Chondrocyte (in vitro differentiated cells): Measurements from ENCODE around the gene RIMBP2. TPM values are rescaled to one million over a fixed set of nuclear protein-coding genes. Genes with fewer than 3 reads are reported as not detected.
"Not testable (repeated sequence)": the region's sequence is repeated elsewhere in the genome, so short reads cannot be mapped to it uniquely, and the experiment has no call there.

ENCODE experiments used
- DNase-seq: peaks from one replicate; pipeline ENCODE4 v3.0.0; 2021; ENCODE audit warnings: mixed read lengths, low spot score
- H3K27ac Mint-ChIP-seq: one replicate; pipeline ENCODE4 v1.8.0; 2021; ENCODE audit warnings: mild to moderate bottlenecking, moderate library complexity, mixed read lengths; ENCODE audit not compliant: unreplicated experiment
- H3K27me3 Mint-ChIP-seq: 2 replicates; pipeline ENCODE4 v1.8.0; 2021; ENCODE audit warnings: low read depth, mixed read lengths
- H3K36me3 Mint-ChIP-seq: 2 replicates; pipeline ENCODE4 v1.8.0; 2021; ENCODE audit warnings: low read depth, mixed read lengths
- H3K4me1 Mint-ChIP-seq: 2 replicates; pipeline ENCODE4 v1.8.0; 2021; ENCODE audit warnings: low read depth, mild to moderate bottlenecking, mixed read lengths
- H3K4me3 Mint-ChIP-seq: one replicate; pipeline ENCODE4 v1.8.0; 2021; ENCODE audit warnings: mild to moderate bottlenecking, moderate library complexity, mixed read lengths; ENCODE audit not compliant: unreplicated experiment
- H3K9me3 Mint-ChIP-seq: 2 replicates; pipeline ENCODE4 v1.8.0; 2021; ENCODE audit warnings: low read depth, mixed read lengths
- CTCF ChIP-seq: fragments of 200-600 bp; sonication (generic); IDR thresholded peaks from 2 replicates; pipeline ENCODE4 v1.5.0; 2021; ENCODE audit warnings: antibody characterized with exemption, mild to moderate bottlenecking, moderate library complexity
- total RNA-seq: library from RNA; stranded (reverse); gene quantifications from 3 replicates; pipeline ENCODE4 v1.2.1, GENCODE V29; 2021

Gene RIMBP2
- total RNA-seq, 1 donor from 2014 or later, result 0.30 TPM

- H3K9me3 Mint-ChIP-seq, result peaks cover 9% of the 10 kb centered on the region
- H3K27ac Mint-ChIP-seq, result no peak overlapping the region
- peak; percentile 55 for DNase-seq
- no peak for TF ChIP-seq CTCF
- no peak overlapping the region for H3K4me3 Mint-ChIP-seq
- peaks cover 7% of the 10 kb centered on the region for H3K27me3 Mint-ChIP-seq
- H3K4me1 Mint-ChIP-seq, result no peaks in the 10 kb centered on the region
- no peaks in the 10 kb centered on the region for H3K36me3 Mint-ChIP-seq
These were observed 64.7 kb downstream of the RIMBP2 start for GRCh38 chr12:130651188-130651959.

- Mint-ChIP-seq H3K9me3 (peaks cover 9% of the 10 kb centered on the region), H3K4me1 (no peaks in the 10 kb centered on the region), H3K4me3 (no peak overlapping the region), H3K27me3 (peaks cover 5% of the 10 kb centered on the region), H3K36me3 (no peaks in the 10 kb centered on the region), H3K27ac (no peak overlapping the region)
- no peak for TF ChIP-seq CTCF
- peak; percentile 51 for DNase-seq
These were observed 66.0 kb downstream of the RIMBP2 start for GRCh38 chr12:130650131-130650530.

- peaks cover 9% of the 10 kb centered on the region for H3K9me3 Mint-ChIP-seq
These were observed 66.7 kb downstream of the RIMBP2 start for GRCh38 chr12:130649101-130650045.

GRCh38 chr12:130647814-130648213 is 68.3 kb downstream of the RIMBP2 start:
- no peaks in the 10 kb centered on the region for H3K4me1 Mint-ChIP-seq
- H3K4me3 Mint-ChIP-seq, result no peak overlapping the region
- no peak overlapping the region for H3K27ac Mint-ChIP-seq
- peaks cover 4% of the 10 kb centered on the region for H3K9me3 Mint-ChIP-seq
- TF ChIP-seq CTCF, result no peak
- no peak for DNase-seq
- peaks cover 5% of the 10 kb centered on the region for H3K27me3 Mint-ChIP-seq
- H3K36me3 Mint-ChIP-seq, result no peaks in the 10 kb centered on the region

More at GRCh38 chr12:130649101-130650045, 66.7 kb downstream of the RIMBP2 start:
- Mint-ChIP-seq H3K4me1 (no peaks in the 10 kb centered on the region), H3K36me3 (no peaks in the 10 kb centered on the region), H3K27ac (no peak overlapping the region), H3K4me3 (no peak overlapping the region), H3K27me3 (peaks cover 5% of the 10 kb centered on the region)
- no peak for TF ChIP-seq CTCF
- peak; percentile 65 for DNase-seq

- peaks cover 1% of the 10 kb centered on the region for H3K9me3 Mint-ChIP-seq
- no peak for TF ChIP-seq CTCF
- no peaks in the 10 kb centered on the region for H3K36me3 Mint-ChIP-seq
- H3K27me3 Mint-ChIP-seq, result peaks cover 5% of the 10 kb centered on the region
- DNase-seq, result peak; percentile 59
- H3K4me1 Mint-ChIP-seq, result no peaks in the 10 kb centered on the region
- H3K4me3 Mint-ChIP-seq, result no peak overlapping the region
- no peak overlapping the region for H3K27ac Mint-ChIP-seq
These were observed 69.3 kb downstream of the RIMBP2 start for GRCh38 chr12:130646716-130647370.

GRCh38 chr12:130646191-130646590 is 69.9 kb downstream of the RIMBP2 start:
- H3K4me1 Mint-ChIP-seq, DNase-seq, H3K4me3 Mint-ChIP-seq, H3K27ac Mint-ChIP-seq, H3K9me3 Mint-ChIP-seq, H3K36me3 Mint-ChIP-seq, H3K27me3 Mint-ChIP-seq: not testable (repeated sequence)
